ENCODE results near the gene SELENOW.

DNA sequence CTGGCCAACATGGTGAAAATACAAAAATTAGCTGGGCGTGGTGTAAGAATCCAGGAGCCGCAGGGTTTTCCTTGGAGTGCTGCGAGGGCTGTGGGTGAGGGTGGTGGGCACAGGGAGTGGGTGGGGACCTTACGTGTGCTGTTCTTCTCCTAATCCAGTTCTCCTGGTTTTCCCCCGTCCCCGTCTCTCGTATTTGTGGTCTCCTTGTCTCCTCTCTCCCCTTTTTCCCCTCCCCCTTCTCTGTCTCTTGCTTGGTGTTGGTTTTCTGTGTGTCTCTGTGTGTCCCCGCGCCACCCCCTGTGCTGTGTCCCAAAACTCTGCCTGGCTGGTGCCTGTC is 1.7 kb downstream of the SELENOW start:
- TF ChIP-seq, protein P1, sequence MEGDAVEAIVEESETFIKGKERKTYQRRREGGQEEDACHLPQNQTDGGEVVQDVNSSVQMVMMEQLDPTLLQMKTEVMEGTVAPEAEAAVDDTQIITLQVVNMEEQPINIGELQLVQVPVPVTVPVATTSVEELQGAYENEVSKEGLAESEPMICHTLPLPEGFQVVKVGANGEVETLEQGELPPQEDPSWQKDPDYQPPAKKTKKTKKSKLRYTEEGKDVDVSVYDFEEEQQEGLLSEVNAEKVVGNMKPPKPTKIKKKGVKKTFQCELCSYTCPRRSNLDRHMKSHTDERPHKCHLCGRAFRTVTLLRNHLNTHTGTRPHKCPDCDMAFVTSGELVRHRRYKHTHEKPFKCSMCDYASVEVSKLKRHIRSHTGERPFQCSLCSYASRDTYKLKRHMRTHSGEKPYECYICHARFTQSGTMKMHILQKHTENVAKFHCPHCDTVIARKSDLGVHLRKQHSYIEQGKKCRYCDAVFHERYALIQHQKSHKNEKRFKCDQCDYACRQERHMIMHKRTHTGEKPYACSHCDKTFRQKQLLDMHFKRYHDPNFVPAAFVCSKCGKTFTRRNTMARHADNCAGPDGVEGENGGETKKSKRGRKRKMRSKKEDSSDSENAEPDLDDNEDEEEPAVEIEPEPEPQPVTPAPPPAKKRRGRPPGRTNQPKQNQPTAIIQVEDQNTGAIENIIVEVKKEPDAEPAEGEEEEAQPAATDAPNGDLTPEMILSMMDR (IDR thresholded peaks at IDR 0.05; ENCODE audit: extremely low read depth in 1 of 2, insufficient read depth in 1 of 2, low read depth in 1 of 2, low read length in 2 of 2): no peak
- TF ChIP-seq GATA2 (IDR thresholded peaks at IDR 0.05; ENCODE audit: insufficient read depth, insufficient read length, low read depth, low read length) (no peak), POLR2AphosphoS5 (IDR thresholded peaks at IDR 0.05; ENCODE audit: insufficient read depth, low read depth, low read length) (no peak), POLR2A (IDR thresholded peaks at IDR 0.05; ENCODE audit: low read depth, low read length) (no peak), EZH2 (IDR thresholded peaks at IDR 0.05; ENCODE audit: borderline replicate concordance, low read depth, low read length, severe bottlenecking) (no peak)

All from endothelial cell of umbilical vein (primary cell).